Activated CD8-positive, alpha-beta memory T cell treated with anti-CD3 and anti-CD28 coated beads, Interleukin-2, amount 50 U/mL, for 48 hours (primary cell): ENCODE measurements around the gene ZNF30.
"Not testable (repeated sequence)": the region's sequence is repeated elsewhere in the genome, so short reads cannot be mapped to it uniquely, and the experiment has no call there.

Source experiments
- DNase-seq: peaks from one replicate; pipeline ENCODE4 v3.0.0-alpha.2; 2020

Gene ZNF30

DNA sequence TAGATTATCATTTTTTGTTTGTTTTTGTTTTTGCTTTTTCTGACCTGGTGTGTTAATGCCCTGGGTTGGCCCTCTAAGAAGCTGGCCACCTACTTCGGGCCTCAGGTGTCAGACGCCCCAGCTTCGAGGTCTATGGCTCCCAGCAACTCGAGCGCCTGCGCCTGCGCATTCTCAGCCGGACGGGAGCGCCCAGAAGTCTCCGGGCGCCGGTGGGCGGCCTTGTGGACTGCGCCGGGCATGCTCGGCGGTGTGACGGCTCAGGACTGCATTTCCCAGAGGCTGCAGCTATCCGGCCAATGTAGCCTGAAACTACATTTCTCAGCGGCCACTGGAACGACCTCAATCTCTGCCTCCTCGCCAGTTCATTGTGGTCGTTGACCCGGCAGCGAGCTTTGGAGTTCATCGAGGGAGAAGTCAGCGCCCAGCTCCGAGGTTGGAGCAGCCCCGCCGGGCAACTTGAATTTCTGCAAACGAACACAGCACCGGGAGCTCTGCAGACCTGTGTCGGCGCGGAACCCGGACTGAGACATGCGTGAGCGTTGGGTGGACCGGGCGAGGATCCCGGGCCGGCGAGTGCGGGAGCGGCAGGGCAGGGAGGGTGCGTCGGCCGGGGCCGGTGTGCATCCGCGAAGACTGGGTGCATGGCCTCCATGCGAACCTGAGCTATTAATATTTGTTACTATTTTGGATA is at the start of gene ZNF30:
TSS of gene ZNF30 (plus strand) at position 219 of the 691 bp plus-strand sequence. CDS start 3,045 bp downstream, outside the sequence.
- DNase-seq, result peak; percentile 91

GRCh38 chr19:34879563-34879962 is 47.1 kb upstream of the ZNF30 start:
- DNase-seq, result no peak

- DNase-seq, result no peak
Measured at GRCh38 chr19:34880034-34880433, 46.7 kb upstream of the ZNF30 start.

GRCh38 chr19:34881982-34882381 is 44.7 kb upstream of the ZNF30 start:
- no peak for DNase-seq

GRCh38 chr19:34888091-34888490 is 38.6 kb upstream of the ZNF30 start:
- no peak for DNase-seq

DNA sequence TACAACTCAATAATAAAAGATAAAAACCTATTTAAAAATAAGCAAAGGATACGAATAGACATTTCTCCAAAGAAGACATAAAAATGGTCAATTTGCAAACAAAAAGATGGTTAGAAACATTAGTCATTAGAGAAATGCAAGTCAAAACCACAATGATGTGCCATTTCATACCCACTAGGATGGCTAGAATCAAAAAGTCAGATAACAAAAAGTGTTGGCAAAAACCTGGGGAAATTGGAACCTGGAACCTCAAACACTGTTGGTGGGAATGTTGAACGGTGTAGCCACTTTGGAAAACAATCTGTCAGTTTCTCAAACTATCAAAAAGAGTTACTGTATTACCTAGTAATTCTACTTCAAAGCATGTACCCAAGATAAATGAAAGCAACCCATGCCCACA is 26.5 kb upstream of the ZNF30 start:
- no peak for DNase-seq

DNA sequence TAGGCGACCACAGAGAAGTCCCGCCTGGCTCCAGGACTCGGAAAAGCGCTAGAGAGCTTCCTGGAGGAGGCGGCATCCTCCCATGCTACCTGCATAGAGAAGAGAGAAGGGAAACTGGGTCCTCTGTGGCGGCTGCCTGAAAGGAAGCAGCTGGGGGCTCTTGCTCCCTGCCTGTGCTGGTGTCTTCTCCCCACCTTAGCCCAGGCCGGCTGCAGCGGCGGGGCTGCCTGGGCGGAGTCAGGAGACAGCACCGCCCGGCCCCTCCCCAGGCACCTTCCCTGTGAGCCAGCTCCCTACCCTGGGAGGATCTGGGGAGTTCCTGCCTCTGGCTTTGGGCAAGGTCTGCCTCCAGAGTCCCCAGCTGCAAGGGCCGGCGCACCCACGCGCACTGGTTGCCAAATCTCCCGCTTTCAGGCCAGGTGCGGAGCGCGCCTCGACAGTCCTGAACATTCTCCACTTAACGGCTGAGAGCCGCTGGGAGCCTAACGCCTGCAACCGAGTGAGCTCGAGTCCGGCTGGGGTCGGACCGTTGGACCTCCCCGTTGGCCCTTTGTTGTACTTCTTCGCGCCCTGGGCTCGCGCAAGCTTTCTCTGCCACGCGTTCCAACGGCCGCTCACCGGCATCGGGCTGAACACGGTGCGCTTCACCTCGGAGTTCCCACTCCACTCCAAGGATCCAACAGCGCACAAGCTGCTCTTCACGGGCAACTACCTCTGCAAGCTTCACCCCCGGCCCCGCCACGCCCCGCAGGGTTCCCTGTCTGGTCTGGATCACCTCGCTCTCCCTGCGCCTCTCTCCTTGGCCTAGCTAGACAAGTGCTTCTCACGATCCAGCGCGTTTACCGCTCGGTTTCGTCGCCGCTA is 21.8 kb upstream of the ZNF30 start:
- no peak for DNase-seq

GRCh38 chr19:34910770-34911169 is 15.9 kb upstream of the ZNF30 start:
- no peak for DNase-seq

- not testable (repeated sequence) for DNase-seq
Measured at GRCh38 chr19:34917144-34917543, 9.6 kb upstream of the ZNF30 start.

GRCh38 chr19:34918190-34918589 is 8.5 kb upstream of the ZNF30 start:
- DNase-seq, result no peak

DNA sequence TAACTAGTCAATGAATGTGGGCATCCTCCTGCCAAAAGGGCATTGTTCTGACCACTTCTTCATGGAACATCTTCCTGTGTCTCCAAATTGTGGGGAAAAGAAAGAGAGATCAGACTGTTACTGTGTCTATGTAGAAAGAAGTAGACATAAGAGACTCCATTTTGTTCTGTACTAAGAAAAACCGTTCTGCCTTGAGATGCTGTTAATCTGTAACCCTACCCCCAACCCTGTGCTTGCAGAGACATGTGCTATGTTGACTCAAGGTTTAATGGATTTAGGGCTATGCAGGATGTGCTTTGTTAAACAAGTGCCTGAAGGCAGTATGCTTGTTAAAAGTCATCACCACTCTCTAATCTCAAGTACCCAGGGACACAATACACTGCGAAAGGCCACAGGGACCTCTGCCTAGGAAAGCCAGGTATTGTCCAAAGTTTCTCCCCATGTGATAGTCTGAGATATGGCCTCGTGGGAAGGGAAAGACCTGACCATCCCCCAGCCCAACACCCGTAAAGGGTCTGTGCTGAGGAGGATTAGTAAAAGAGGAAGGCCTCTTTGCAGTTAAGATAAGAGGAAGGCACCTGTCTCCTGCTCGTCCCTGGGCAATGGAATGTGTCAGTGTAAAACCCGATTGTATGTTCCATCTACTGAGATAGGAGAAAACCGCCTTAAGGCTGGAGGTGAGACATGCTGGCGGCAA is 6.5 kb upstream of the ZNF30 start:
- not testable (repeated sequence) for DNase-seq

DNA sequence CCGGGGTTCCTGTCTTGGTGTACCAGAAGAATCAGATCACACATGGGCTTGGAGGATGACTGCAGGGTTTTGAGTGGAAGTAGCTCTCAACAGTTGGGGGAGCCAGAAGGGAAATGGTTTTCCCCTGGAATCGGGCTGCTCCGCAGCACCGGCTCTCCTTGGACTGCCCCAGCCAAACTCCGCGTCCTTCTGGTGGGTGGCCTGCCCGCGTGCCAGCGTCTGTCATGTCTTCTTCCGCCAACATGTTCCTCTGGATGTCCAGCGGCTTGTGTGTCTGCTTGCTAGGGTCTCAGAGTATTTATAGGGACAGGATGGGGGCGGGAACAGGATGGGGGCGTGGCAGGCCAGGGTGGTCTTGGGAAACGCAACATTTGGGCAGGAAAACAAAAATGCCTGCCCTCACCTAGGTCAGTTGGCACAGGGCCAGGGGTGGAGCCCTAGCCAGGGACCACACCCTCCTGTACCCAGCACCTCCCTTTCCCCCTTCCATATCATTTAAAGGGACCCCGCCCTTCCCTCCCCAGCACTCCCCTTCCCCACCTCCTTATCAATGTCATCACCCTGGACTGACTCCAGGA is 1.3 kb upstream of the ZNF30 start:
- DNase-seq, result no peak

DNA sequence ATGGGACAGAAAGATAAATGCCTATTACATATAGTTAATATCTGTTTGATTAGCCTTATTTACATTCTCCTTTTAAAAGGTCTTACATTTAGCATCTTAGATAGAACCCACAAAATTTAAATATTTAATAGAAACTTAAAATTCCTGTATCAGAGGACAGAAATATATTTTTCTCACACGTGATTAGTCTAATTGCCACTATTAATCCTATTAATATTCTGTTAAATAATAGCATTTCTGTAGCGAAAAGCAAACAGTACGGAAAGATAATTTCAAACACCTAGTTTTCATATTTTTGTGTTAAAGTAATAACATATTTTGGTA is 380 bp upstream of the ZNF30 start:
- DNase-seq, result no peak

DNA sequence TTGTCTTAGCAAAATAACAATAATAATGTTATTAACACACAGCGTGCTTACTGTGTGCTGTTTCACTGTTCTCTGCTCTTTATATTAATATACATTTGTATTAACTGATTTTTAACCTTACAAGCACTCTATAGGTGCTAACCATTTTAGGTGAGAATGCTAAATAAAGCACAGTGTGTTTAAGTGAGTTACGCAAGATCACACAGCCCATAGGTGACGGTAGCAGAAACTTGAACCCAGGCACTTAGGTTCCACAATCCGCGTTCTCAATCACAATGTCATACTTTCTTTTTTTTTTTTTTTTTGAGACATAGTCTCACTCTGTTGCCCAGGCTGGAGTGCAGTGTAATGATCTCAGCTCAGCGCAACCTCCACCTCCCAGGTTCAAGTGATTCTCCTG is 5.8 kb downstream of the ZNF30 start:
- no peak for DNase-seq

DNA sequence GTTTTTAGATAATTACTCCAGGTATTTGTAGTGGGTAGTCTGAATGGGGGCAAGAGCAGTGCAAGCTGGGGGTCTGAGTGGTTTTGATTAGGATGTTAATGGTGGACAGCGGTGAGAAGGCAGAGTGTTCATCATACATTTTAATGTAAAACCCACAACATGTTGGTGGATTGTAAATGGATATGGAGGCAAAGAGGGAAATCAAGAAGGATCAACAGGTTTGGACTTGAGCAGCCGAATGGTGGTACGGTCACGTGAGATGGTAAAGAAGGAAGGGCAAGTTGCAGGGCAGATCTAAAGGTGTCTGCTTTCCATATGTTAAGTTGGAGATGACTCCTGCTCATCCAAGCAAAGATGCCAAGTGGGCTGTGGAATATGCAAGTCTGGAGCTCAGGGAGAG is 9.5 kb downstream of the ZNF30 start:
- no peak for DNase-seq

DNA sequence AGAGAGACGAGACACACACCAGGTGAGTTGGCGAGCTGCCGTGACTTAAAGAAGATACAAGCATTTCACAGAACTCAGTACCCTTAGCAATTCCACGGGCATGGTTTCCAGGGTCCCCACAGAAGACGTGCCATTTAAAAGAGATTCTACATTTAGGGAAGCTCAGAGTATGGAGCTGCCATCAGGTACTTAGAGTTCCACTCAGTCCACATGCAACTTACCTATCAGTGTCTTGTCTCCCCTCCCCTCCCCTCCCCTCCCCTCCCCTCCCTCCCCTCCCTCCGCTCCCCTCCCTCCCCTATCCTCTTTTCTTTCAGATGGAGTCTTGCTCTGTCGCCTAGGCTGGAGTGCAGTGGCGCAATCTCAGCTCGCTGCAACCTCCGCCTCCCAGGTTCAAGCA is 12.2 kb downstream of the ZNF30 start:
- DNase-seq, result no peak

DNA sequence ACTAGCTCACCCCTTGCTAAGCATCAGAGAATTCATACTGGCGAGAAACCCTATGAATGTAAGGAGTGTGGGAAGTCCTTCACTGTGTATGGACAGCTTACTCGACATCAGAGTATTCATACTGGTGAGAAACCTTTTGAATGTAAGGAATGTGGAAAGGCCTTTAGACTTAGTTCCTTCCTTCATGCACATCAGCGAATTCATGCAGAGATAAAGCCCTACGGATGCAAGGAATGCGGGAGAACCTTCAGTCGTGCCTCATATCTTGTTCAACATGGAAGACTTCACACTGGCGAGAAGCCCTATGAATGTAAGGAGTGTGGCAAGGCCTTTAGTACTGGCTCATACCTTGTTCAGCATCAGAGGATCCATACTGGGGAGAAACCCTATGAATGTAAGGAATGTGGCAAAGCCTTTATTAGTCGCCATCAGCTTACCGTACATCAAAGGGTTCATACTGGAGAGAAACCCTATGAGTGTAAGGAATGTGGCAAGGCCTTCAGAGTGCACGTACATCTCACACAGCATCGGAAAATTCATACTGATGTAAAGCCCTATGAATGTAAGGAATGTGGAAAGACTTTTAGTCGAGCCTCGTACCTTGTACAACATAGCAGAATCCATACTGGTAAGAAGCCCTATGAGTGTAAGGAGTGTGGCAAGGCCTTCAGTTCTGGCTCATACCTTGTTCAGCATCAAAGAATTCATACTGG is 17.3 kb downstream of the ZNF30 start:
- DNase-seq, result no peak

DNA sequence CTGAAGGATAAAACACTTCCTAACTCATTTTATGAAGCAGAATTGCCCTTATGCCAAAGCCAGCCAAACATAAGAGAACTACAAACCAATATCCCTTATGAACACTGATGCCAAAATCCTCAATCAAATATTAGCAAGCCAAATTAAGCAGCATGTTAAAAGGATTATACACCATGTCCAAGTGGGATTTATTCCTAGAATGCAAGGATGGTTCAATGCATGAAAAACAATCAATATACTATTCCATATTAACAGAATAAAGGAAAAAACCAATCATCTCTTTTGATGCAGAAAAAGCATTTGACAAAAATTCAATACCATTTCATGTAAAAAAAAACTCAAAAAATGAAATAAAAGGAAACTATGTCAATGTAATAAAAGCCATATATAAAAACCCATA is 26.4 kb downstream of the ZNF30 start:
- no peak for DNase-seq

DNA sequence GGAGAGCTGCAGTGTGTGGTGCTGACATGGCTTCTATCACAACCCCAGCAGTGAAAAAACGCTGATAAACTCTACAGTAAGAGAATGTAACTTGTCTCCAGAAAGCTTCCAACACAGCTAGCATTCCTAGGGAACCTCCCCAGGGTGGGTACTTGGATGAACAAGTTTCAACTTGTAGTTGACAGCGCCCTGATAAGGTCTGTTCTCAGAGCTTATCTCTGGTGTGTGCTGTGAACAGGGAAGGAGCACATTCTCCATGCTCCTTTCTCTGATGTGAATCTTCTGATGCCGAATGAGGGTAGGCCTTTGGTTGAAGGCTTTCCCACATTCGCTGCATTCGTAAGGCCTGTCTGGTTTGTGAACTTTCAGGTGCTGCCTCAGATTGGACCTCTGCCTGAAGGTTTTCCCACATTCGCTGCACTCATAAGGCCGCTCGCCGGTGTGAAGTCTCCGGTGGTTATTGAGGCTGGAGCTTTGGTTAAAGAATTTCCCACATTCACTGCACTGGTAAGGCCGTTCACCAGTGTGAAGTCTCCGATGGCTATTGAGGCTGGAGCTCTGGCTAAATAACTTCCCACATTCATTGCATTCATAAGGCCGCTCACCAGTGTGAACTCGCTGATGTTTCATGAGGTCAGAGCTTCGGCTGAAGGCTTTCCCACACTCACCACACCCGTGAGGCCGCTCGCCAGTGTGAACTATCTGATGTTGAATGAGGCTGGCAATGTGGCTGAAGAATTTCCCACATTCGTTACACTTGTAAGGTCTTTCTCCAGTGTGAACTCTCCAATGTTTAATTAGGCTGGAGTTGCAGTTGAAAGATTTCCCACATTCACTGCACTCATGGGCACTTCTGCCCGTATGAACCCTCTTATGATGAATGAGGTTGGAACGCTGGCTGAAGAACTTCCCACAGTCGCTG is 31.4 kb downstream of the ZNF30 start:
- no peak for DNase-seq

- DNase-seq, result no peak
Measured at GRCh38 chr19:34959021-34959420, 32.3 kb downstream of the ZNF30 start.

GRCh38 chr19:34960103-34960805 is 33.6 kb downstream of the ZNF30 start:
- no peak for DNase-seq
